Ovary (tissue), 9 donors: Measurements from ENCODE around the gene POLDIP3. TPM values are rescaled to one million over a fixed set of nuclear protein-coding genes. Genes with fewer than 3 reads are reported as not detected.

Experiments used
- DNase-seq, 5 donors: peaks; one replicate each; pipeline ENCODE4 v3.0.0-alpha.2; 2019 to 2020
- H3K27ac ChIP-seq, 2 donors: fragments of 200-600 bp; one replicate each; pipeline versions ENCODE4 v1.5.1 to v1.8.0; 2019 to 2022
- H3K27me3 ChIP-seq: fragments of 200-600 bp; one replicate; pipeline ENCODE4 v1.8.0; 2022
- H3K36me3 ChIP-seq: fragments of 200-600 bp; sonication (generic); one replicate; pipeline ENCODE4 v1.5.1; 2019
- H3K4me1 ChIP-seq: one replicate; pipeline ENCODE4 v1.8.1; 2013; ENCODE audit warnings: mild to moderate bottlenecking, moderate library complexity; ENCODE audit not compliant: insufficient read depth
- H3K4me3 ChIP-seq: fragments of 200-600 bp; sonication (generic); one replicate; pipeline ENCODE4 v1.5.1; 2017
- H3K9me3 ChIP-seq, 2 donors: fragments of 200-600 bp in 1 of 2; sonication (generic) in 1 of 2; one replicate each; pipeline versions ENCODE4 v1.5.1 to v1.8.1; 2013 to 2019; ENCODE audit warnings: mild to moderate bottlenecking in 1 of 2, moderate library complexity in 1 of 2
- CTCF ChIP-seq, 3 donors: fragments of 450-650 bp in 2 of 3; fragments of 200-600 bp in 1 of 3; IDR thresholded peaks; one replicate each; pipeline versions ENCODE4 v1.5.1 to v1.8.0; 2016 to 2022; ENCODE audit warnings: antibody characterized with exemption in 3 of 3, mild to moderate bottlenecking in 1 of 3
- EP300 ChIP-seq: sonication (generic); formaldehyde crosslinking; IDR thresholded peaks from one replicate; pipeline ENCODE4 v1.6.1; 2017; ENCODE audit warnings: antibody characterized with exemption
- POLR2A ChIP-seq: fragments of 450-650 bp; IDR thresholded peaks from one replicate; pipeline ENCODE4 v1.6.1; 2017; ENCODE audit warnings: antibody characterized with exemption, mild to moderate bottlenecking, moderate library complexity
- WGBS, 3 donors: extraction: QIAGEN DNeasy Blood & Tissue Kit in 1 of 3; methylation state at CpG; one replicate each; pipeline versions ENCODE4 v1.1.5 to v1.1.7; 2013 to 2017; 5-methylcytosine and 5-hydroxymethylcytosine counted together
- intact Hi-C, 4 donors: fragments of 100-400 bp; cut with DNase I; formaldehyde crosslinking; loops; one replicate each; pipeline versions ENCODE4 v1.11.0 to v1.15.1; 2022 to 2023
- polyA plus RNA-seq, 2 donors: library from polyadenylated mRNA; stranded (reverse); fragments of 200-250 nt in 1 of 2; fragments of 350-450 nt in 1 of 2; fragmentation: Illumina TruSeq in 1 of 2; extraction: RNeasy Lipid Tissue Mini Kit (QIAGEN cat#74804) in 1 of 2; gene quantifications; one replicate each; pipeline ENCODE4 v1.2.3, GENCODE V29; 2013 to 2014
- total RNA-seq, 7 donors: library from RNA; depleted of rRNA in 2 of 7; stranded (reverse); fragments of >200 nt in 2 of 7; fragmentation: NEBNext Ultra II Directional in 3 of 7; extraction: Animal tissue kit (Norgen Biotek cat#: 25700) in 3 of 7; gene quantifications; one replicate each; pipeline versions ENCODE4 v1.1.0 to v1.2.4, GENCODE V29; 2016 to 2023
- donor health status: DM: no; HTN: no; CAD: no; lungs with moderate emphysema.
- donor health status: DM: no; HTN: no; CAD: no.
- donor health status: Bipolar disorder and iron deficiency.
- donor health status: DM: yes; HTN: yes; CAD: no.
- donor health status: DM: no; HTN: no; CAD: no.
- donor health status: DM: yes; HTN: yes; CAD: no.

The POLDIP3 gene
- total and polyA plus RNA-seq, 9 donors = 44.0 to 133 (median 103) TPM

DNA sequence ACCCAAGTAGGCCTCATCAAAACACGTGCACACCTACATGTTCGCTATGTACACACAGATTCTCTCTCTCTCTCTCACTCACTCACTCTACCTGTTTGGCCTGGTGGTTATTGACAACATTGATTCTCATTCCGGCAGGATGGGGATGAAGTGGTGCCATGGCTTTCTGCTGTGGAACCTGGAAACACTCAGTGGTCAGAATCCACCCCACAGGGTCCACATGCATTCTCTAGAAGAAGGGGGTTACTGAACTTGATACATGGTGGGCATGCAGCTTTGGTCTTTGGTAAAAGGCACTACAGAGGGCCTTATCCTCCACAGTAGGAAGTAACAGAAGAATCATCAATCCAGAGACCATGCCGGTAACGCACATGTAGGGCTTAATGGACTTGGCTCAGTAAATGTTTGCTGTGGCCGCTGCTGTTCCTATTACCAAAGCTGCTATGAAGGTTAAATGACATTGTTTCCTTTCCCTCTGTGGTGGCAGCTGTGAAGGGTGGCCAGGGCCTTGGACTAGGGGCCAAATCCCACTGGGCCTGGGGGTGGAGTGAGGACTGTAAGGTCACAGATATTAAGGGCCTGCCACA, 12.7 kb downstream of the POLDIP3 start:
- Histone ChIP-seq H3K27me3 (no peaks in the 10 kb centered on the region), H3K4me3 (no peak overlapping the region), H3K27ac (no peak overlapping the region), H3K4me1 (peaks cover 11% of the 10 kb centered on the region), H3K9me3 (no peaks in the 10 kb centered on the region), H3K36me3 (no peaks in the 10 kb centered on the region)
- intact Hi-C loops = no loop called here
- WGBS, 3 donors = 89 to 93% (median 92%) methylated on average over 6 of the region's 6 CpGs
- DNase-seq = no peak
- no peak for TF ChIP-seq CTCF (IDR thresholded peaks at IDR 0.05)
- TF ChIP-seq POLR2A = no peak
- no peak for TF ChIP-seq EP300

DNA sequence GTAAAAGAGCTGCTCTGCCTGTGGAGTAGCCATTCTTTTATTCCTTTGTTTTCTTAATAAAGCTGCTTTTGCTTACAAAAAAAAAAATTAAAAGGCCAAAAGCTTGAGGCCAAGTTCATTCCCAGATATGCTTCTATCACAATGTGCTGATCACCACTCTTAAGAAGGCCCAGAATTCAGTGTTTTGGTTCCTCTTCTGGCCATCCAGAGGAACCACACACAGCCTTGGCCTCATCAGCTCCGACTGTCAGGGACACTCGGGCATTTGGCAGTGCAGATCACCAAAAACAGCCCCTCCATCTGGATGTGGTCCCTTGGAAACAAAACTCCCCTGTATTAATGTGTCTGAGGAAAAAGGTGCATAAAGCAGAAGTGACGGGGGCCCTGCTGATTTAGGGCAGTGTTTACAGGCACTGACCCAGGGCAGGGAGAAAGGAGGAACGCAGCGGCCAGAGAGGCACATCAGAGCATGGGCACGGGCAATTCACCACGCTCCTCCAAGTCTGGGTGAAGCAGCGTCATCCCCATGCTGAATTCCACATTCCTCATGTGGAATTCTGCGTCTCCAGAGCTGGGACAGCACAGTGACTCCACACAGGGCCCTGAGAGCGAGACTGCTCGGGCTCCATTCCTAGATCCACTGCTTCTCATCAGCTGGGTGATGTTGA, 17.7 kb downstream of the POLDIP3 start:
- Histone ChIP-seq H3K27ac (peak overlapping the region; percentile 3 to 38), H3K27me3 (no peaks in the 10 kb centered on the region), H3K9me3 (no peaks in the 10 kb centered on the region), H3K4me3 (no peak overlapping the region), H3K36me3 (no peaks in the 10 kb centered on the region), H3K4me1 (peaks cover 6% of the 10 kb centered on the region)
- DNase-seq = no peak
- WGBS, 3 donors = 36 to 54% (median 38%) methylated on average over 11 of the region's 11 CpGs
- TF ChIP-seq POLR2A (no peak), CTCF (IDR thresholded peaks at IDR 0.05) (no peak), EP300 (no peak)
- intact Hi-C loops = no loop called here

GRCh38 chr22:42596336-42596735, 18.3 kb downstream of the POLDIP3 start:
- Histone ChIP-seq H3K27me3 (no peaks in the 10 kb centered on the region), H3K27ac (peak overlapping the region; percentile 3 to 38), H3K4me3 (no peak overlapping the region), H3K9me3 (no peaks in the 10 kb centered on the region), H3K36me3 (no peaks in the 10 kb centered on the region), H3K4me1 (peaks cover 6% of the 10 kb centered on the region)
- 1 to 6% (median 6%) methylated on average over 5 of the region's 5 CpGs for WGBS, 3 donors
- intact Hi-C loops = no loop called here
- TF ChIP-seq CTCF (IDR thresholded peaks at IDR 0.05) = no peak
- no peak for TF ChIP-seq POLR2A
- no peak for TF ChIP-seq EP300
- DNase-seq = peak in 1 of 5 donors; percentile 53

DNA sequence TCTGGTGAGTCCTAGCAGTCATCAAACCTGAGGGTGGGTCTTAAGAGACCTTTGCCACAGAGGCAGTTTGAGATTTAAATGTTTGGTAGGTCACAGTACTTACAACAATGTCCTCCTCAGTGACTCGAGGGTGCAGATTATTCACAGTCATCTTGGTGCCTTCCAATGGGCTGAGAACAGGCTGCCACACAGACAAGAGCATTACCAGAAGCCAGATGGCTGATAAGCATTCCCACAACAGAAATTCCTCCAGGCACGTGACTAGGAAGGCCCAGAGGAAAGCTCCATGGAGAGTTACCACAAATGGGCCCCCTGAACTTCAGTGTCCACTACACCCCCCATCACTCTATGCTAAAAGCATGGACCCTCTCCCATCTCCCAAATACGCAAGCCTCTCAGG, 19.2 kb downstream of the POLDIP3 start:
- H3K36me3 ChIP-seq = no peaks in the 10 kb centered on the region
- TF ChIP-seq CTCF (IDR thresholded peaks at IDR 0.05) (no peak), POLR2A (no peak), EP300 (no peak)
- intact Hi-C loops = no loop called here
- DNase-seq = no peak
- H3K4me3 ChIP-seq = no peak overlapping the region
- 41 to 54% (median 42%) methylated on average over 3 of the region's 3 CpGs for WGBS, 3 donors
- no peaks in the 10 kb centered on the region for H3K9me3 ChIP-seq
- H3K27ac ChIP-seq = no peak overlapping the region
- no peaks in the 10 kb centered on the region for H3K27me3 ChIP-seq
- peaks cover 6% of the 10 kb centered on the region for H3K4me1 ChIP-seq
